SU-DHL-6 (cell line): ENCODE results near the gene RANBP9.

Experiments used
- H2AFZ ChIP-seq: fragments of 200-600 bp; sonication (generic); 2 replicates; pipeline ENCODE4 v1.6.1; 2014; ENCODE audit warnings: low read depth, mild to moderate bottlenecking, moderate library complexity, mixed read lengths, antibody characterized with exemption, low read length; ENCODE audit not compliant: severe bottlenecking
- H3F3A ChIP-seq: fragments of 200-600 bp; shearing (Covaris generic); 2 replicates; pipeline ENCODE4 v1.6.0; 2016; ENCODE audit warnings: antibody characterized with exemption, mild to moderate bottlenecking; ENCODE audit not compliant: insufficient read depth
- H3K27ac ChIP-seq: fragments of 200-600 bp; sonication (generic); 2 replicates; pipeline ENCODE4 v1.5.1; 2016; ENCODE audit warnings: low read depth, mild to moderate bottlenecking, low read length, moderate library complexity, mixed read lengths
- H3K27me3 ChIP-seq: fragments of 200-600 bp; sonication (generic), shearing (Covaris generic); 2 replicates; pipeline ENCODE4 v1.6.0; 2014; ENCODE audit warnings: mild to moderate bottlenecking, low read length
- H3K36me3 ChIP-seq: fragments of 200-600 bp; sonication (generic); 2 replicates; pipeline ENCODE4 v1.6.1; 2014; ENCODE audit warnings: mild to moderate bottlenecking, low read length, mixed read lengths
- H3K4me2 ChIP-seq: fragments of 300-600, 200-600 bp; shearing (Covaris generic), sonication (generic); 2 replicates; pipeline ENCODE4 v1.6.0; 2014; ENCODE audit warnings: low read length, low read depth, mild to moderate bottlenecking; ENCODE audit not compliant: poor library complexity, severe bottlenecking
- H3K4me3 ChIP-seq: fragments of 200-600 bp; sonication (generic); 2 replicates; pipeline ENCODE4 v1.5.1; 2014; ENCODE audit warnings: antibody characterized with exemption, low read length, mild to moderate bottlenecking, mixed read lengths; ENCODE audit not compliant: insufficient read depth, poor library complexity, severe bottlenecking
- H3K79me2 ChIP-seq: fragments of 200-600 bp; sonication (generic); 2 replicates; pipeline ENCODE4 v1.6.1; 2014; ENCODE audit warnings: mild to moderate bottlenecking, low read length, moderate library complexity; ENCODE audit not compliant: insufficient read depth
- H3K9ac ChIP-seq: fragments of 200-600 bp; sonication (generic); 2 replicates; pipeline ENCODE4 v1.7.0; 2014; ENCODE audit warnings: mild to moderate bottlenecking, low read length
- H3K9me2 ChIP-seq: fragments of 200-600 bp; sonication (generic); replicated peaks from 2 replicates; pipeline ENCODE4 v1.6.1; 2014; ENCODE audit warnings: low read length; ENCODE audit not compliant: insufficient read depth
- H3K9me3 ChIP-seq: fragments of 200-600 bp; sonication (generic); 2 replicates; pipeline ENCODE4 v1.6.1; 2014; ENCODE audit warnings: low read length, mixed read lengths; ENCODE audit not compliant: insufficient read depth
- H4K20me1 ChIP-seq: fragments of 200-600 bp; sonication (generic); 2 replicates; pipeline ENCODE4 v1.6.1; 2014; ENCODE audit warnings: low read depth, mild to moderate bottlenecking, antibody characterized with exemption, low read length, moderate library complexity, mixed read lengths
- EZH2phosphoT487 ChIP-seq: fragments of 200-600 bp; sonication (generic), shearing (Covaris generic); conservative IDR thresholded peaks from 2 replicates; pipeline ENCODE4 v1.6.1; 2018; ENCODE audit warnings: mild to moderate bottlenecking, antibody characterized with exemption, low read length, moderate library complexity, mixed read lengths
- TF ChIP-seq, protein P1 (sequence below): fragments of 200-600 bp; sonication (generic); IDR thresholded peaks from one replicate; pipeline ENCODE4 v1.5.1; 2017; ENCODE audit warnings: antibody characterized with exemption, mild to moderate bottlenecking, low read length, moderate library complexity; ENCODE audit not compliant: insufficient read depth, poor library complexity, severe bottlenecking

Gene RANBP9

DNA sequence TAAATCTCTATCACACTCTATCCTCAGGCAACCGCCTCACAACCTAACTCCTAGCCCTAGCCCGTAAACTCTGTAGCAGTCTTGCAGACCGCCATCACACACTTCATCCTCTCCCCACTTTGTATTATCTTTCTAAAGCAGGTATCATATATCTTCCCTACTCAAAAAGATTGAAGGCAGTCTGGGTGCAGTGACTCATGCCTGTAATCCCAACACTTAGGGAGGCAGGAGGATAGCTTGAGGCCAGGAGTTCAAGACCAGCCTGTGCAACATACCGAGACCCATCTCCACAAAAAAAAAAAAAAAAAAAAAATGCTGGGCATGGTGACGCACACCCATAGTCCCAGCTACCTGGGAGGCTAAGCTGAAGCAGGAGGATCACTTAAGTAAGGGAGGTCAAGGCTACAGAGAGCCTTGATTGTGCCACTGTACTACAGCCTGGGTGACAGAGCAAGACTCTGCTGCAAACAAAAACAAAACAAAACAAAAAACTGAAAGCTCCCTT is 22.9 kb downstream of the RANBP9 start:
- H3K27ac ChIP-seq = no peak overlapping the region
- H3K27me3 ChIP-seq = no peaks in the 10 kb centered on the region
- no peak for TF ChIP-seq EZH2phosphoT487
- TF ChIP-seq, protein P1, sequence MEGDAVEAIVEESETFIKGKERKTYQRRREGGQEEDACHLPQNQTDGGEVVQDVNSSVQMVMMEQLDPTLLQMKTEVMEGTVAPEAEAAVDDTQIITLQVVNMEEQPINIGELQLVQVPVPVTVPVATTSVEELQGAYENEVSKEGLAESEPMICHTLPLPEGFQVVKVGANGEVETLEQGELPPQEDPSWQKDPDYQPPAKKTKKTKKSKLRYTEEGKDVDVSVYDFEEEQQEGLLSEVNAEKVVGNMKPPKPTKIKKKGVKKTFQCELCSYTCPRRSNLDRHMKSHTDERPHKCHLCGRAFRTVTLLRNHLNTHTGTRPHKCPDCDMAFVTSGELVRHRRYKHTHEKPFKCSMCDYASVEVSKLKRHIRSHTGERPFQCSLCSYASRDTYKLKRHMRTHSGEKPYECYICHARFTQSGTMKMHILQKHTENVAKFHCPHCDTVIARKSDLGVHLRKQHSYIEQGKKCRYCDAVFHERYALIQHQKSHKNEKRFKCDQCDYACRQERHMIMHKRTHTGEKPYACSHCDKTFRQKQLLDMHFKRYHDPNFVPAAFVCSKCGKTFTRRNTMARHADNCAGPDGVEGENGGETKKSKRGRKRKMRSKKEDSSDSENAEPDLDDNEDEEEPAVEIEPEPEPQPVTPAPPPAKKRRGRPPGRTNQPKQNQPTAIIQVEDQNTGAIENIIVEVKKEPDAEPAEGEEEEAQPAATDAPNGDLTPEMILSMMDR = no peak
- H3K4me2 ChIP-seq = no peak overlapping the region
- H3F3A ChIP-seq = 0 out of 2 replicates have a peak, but pooled peaks cover 4% of the 10 kb centered on the region
- H3K9me2 ChIP-seq = no peaks in the 10 kb centered on the region
- H3K36me3 ChIP-seq = peaks cover 3% of the 10 kb centered on the region; the same call in 1 of the 2 replicates
- H3K4me3 ChIP-seq = no peak overlapping the region
- no peaks in the 10 kb centered on the region for H3K9me3 ChIP-seq
- peaks cover 5% of the 10 kb centered on the region; the same call in 1 of the 2 replicates for H4K20me1 ChIP-seq
- peaks cover 90% of the 10 kb centered on the region for H3K79me2 ChIP-seq
- no peak overlapping the region for H2AFZ ChIP-seq
- no peak overlapping the region for H3K9ac ChIP-seq

DNA sequence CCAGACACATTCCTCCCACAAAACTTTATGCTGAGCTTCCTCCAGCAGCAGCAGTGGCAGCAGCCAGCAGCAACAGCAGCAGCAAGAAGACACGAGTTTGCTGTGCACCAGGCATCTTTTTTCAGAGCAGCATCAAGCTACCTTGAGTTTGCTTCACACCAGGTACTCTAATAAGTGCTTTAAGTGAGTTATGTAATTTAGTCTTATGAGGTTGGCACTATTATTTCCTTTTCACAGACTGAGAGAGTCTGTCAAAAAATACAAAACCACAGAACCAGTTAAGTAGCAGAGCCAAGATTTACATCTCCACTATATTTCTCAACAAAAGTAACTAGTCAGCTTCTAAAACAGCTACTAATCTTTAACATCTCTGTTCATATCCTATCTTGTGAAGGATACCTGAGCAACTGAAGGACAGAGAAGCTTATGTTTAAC is 23.7 kb downstream of the RANBP9 start:
- H2AFZ ChIP-seq = no peak overlapping the region
- no peaks in the 10 kb centered on the region for H3K27me3 ChIP-seq
- H3K79me2 ChIP-seq = peaks cover 90% of the 10 kb centered on the region
- no peaks in the 10 kb centered on the region for H3K9me3 ChIP-seq
- no peak for TF ChIP-seq EZH2phosphoT487
- TF ChIP-seq, protein P1 = no peak
- 0 out of 2 replicates have a peak, but pooled peaks cover 4% of the 10 kb centered on the region for H3F3A ChIP-seq
- no peak overlapping the region for H3K4me2 ChIP-seq
- no peak overlapping the region for H3K27ac ChIP-seq
- H3K4me3 ChIP-seq = no peak overlapping the region
- H3K9me2 ChIP-seq = no peaks in the 10 kb centered on the region
- H4K20me1 ChIP-seq = peaks cover 8% of the 10 kb centered on the region
- H3K9ac ChIP-seq = no peak overlapping the region
- peaks cover 3% of the 10 kb centered on the region; the same call in 1 of the 2 replicates for H3K36me3 ChIP-seq

GRCh38 chr6:13684855-13685254 is 26.8 kb downstream of the RANBP9 start:
- H3K9ac ChIP-seq = no peak overlapping the region
- no peak overlapping the region for H3K4me3 ChIP-seq
- no peak for TF ChIP-seq EZH2phosphoT487
- TF ChIP-seq, protein P1 = no peak
- peaks cover 95% of the 10 kb centered on the region for H3K79me2 ChIP-seq
- no peaks in the 10 kb centered on the region for H3K9me2 ChIP-seq
- H4K20me1 ChIP-seq = peaks cover 7% of the 10 kb centered on the region
- no peak overlapping the region for H2AFZ ChIP-seq
- no peaks in the 10 kb centered on the region for H3K27me3 ChIP-seq
- H3K27ac ChIP-seq = no peak overlapping the region
- no peak overlapping the region for H3K4me2 ChIP-seq
- H3F3A ChIP-seq = no peaks in the 10 kb centered on the region
- no peaks in the 10 kb centered on the region for H3K9me3 ChIP-seq
- peaks cover 12% of the 10 kb centered on the region; the same call in 1 of the 2 replicates for H3K36me3 ChIP-seq
